HG02981 (cell line): ENCODE results near the gene ILDR2.

Source experiments
- ATAC-seq: cut with Tn5 transposase; IDR thresholded peaks from one replicate; pipeline ENCODE4 v1.9.1; 2021; ENCODE audit warnings: mild to moderate bottlenecking, moderate library complexity; ENCODE audit not compliant: unreplicated experiment

ILDR2 gene

GRCh38 chr1:166972193-166972592, 3.1 kb downstream of the ILDR2 start:
- no peak for ATAC-seq

- ATAC-seq: no peak
Observed at GRCh38 chr1:166971252-166971651, 4.1 kb downstream of the ILDR2 start.

GRCh38 chr1:166969074-166969677, 6.2 kb downstream of the ILDR2 start:
- ATAC-seq: peak; percentile 91

- ATAC-seq: peak; percentile 80
Observed at GRCh38 chr1:166960858-166961474, 14.4 kb downstream of the ILDR2 start.

DNA sequence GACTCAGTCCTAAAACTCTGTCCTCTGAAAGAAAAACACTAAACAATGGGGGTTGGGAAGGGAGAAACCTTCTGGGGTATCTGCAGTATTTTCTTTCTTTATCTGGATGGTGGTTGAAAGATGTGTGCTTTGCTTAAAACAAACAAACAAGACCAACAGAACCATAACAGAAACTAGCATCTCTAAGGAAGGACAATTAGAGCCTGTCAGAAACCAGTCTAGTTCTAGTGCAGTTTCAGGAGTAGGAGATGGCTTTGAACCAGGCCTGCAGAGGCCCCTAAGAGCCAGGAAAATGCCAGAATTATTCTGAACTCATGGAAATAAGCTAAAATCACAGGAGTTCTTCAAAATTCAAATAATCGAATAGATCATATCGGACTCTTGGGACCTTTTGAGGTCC, 18.5 kb downstream of the ILDR2 start:
- no peak for ATAC-seq

GRCh38 chr1:166956057-166956850, 19.1 kb downstream of the ILDR2 start:
- ATAC-seq: no peak

DNA sequence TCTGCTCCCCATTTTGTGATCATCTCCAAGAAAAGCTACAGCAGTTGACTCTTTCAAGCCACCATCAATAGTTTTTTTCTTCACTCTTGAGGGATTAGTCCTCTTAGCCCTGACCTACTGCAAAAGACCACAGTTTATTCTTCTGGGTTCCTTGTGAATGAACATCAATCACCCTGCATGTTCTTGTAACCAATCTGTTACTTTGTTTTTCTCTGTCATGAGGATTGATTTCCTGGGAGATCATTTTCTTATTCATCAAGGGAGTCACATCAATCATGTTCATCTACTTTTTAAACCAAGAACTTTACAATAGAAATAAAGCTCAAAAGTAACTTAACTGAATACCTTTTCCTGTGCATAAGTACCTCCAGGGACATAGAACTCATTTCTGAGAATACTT, 21.8 kb downstream of the ILDR2 start:
- ATAC-seq: no peak

GRCh38 chr1:166952002-166952746, 23.2 kb downstream of the ILDR2 start:
- ATAC-seq: no peak

DNA sequence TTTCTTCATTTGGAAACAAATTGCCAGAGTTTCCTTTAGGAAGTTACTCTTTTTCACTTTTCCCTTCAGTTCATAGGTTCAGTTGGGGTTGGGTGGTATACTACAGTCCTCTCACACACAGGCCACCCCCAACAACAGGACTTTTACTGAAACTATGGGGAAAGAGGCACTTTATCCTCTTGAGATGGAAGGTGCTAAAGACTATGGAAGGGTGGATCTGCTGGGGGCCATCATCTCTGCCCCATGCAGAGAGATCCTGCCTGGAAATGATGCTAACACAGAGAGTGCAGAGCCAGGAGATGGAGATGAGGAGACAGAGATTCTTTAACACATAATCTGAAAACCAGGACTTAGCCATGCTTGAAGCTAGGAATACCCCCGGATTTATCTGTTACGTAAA, 24.3 kb downstream of the ILDR2 start:
- ATAC-seq: no peak

DNA sequence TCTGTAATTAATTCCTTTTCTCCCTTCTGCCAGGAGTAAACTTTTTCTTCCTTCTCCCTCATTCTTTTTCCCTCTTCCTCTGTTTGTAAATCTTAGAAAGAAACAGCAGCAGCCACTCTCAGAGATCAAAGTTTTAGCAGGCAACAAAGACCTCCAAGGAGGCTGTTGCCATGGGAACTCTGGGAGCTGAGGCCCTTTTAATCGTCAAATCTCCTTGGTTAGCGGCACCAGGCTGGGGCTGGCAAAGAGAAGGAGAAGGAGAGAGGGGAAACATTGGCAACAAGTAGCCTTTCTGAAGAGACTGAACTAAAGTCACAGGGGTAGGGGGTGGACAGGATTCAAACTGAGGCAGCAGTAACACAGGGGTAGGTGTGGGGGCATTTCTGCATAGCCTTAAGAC, 25.2 kb downstream of the ILDR2 start:
- ATAC-seq: no peak

DNA sequence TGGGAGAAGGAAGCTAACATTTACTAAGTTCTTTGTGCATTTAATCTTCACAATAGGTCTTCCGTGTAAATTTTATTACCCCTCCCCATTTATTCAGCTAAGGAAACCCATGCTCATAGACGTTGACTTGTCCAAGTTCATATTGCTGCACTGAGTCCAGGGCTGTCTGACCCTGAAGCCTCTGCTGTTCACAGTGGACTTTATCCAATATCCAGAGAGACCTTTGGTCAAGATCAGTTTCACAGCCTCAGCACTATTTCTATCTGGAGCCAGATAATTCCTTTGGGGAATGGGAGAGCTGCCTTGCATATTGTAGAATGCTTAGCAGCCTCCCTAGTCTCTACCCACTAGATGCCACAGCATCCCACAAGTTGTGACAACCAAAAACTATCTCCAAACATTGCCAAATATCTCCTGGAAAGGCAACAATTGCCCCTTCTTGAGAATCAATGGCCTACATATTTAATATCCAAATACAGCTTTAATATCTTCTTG, 26.4 kb downstream of the ILDR2 start:
- no peak for ATAC-seq

DNA sequence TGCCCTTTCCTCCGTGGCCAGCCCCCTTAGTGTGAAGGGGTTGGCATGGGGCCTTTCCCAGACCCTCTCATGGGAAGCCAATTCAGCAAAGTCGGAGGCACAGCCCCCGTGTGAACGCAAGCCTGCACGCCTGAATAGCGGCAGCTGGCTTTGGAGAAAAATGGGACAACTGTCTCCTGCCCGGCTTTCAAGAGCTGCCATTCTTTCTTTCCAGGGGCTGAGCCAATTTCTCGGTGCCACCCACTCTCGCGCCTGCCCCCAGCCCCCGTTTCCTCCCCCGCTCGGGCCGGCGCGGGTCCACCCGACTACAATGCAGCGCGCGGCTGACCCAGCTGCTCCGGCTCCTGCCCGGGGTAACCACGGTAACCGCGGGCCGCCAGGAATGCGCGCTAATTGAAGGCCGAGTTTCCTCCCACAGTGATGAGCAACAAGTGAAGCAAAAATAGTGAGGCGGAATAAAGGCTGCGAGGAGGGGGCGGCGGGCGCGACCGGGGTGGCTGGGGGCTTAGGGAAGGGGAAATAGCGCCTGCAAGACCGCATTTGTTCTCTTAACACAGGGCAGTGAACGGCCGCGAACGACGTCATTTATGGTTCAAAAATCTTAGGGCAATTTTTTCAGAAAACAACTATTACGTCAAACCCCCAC, 27.8 kb downstream of the ILDR2 start:
- no peak for ATAC-seq

- ATAC-seq: no peak
Observed at GRCh38 chr1:166944186-166944967, 31.0 kb downstream of the ILDR2 start.

DNA sequence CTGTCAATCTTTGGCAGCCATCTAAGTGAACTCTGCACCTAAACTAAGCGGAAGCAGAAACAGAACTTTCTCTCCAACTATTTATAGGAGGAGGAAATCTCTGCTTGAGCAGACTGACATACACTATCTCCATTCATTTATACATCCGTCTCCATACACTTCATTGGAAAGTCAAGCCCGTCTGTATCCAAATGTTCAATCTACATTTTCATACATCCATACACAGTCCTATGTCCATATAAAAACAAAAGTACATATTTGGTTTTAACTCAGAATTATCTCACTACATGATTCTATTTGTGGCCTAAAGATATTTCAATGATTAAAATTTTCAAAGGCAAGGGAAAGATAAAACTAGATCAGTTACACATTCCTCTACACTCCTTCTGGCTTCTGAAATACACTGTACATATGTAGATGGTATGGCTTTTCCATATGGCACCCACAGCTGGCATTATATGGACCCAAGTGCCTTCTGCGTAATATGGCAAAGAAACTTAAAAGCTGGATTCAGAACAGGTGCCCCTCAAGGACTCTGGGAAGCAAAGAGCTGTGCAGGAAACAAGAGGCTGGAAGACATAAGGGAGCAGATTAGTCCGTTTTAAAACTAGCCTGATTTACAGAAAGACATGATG, 35.5 kb downstream of the ILDR2 start:
- ATAC-seq: no peak

DNA sequence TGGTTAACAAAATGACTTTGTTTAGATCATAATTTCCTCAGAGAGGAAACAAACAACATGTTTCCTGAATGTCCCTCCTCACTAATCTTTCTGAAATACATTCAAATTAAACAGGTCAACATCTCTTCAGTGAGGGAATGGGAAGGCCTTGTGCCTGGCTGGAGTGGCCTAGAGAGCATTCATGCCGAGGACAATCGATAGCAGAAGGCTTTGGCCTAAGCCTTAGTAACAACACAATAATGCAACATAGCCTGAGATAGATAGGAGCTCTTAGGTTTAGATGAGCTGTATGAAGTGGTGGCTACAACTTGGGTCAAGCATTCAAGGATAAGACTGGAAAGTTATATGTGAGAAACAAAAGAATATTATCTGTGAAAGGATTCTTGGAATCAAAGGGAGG, 37.4 kb downstream of the ILDR2 start:
- ATAC-seq: no peak

- ATAC-seq: no peak
Observed at GRCh38 chr1:166937329-166937728, 38.0 kb downstream of the ILDR2 start.

GRCh38 chr1:166933633-166934032, 41.7 kb downstream of the ILDR2 start:
- ATAC-seq: peak; percentile 59

GRCh38 chr1:166933140-166933539, 42.2 kb downstream of the ILDR2 start:
- ATAC-seq: no peak

DNA sequence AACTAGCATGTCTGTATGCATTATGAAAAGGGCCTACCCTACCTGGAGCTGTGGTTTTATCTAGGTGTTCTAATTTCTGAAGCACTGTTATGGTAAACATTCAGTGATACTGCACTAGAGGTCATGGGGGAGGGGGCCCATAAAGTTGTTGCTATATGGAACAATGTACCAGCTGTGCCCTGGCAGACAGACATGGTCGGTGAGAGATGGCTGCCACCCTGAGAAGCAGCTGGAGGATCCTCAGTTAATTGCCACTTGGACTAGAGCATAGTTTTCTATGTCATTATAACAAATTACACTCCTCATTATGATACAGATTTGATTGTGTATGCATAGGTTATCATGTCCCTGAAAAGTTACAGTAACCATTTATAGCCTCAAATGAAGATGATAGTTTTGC, 45.4 kb downstream of the ILDR2 start:
- ATAC-seq: no peak

- no peak for ATAC-seq
Observed at GRCh38 chr1:166927701-166928100, 47.6 kb downstream of the ILDR2 start.
